Nucleus accumbens (tissue), 56 donors: ENCODE measurements around the gene RTBDN.
A peak's percentile ranks its signal among the peaks of the same experiment; 100 is the strongest.
"Not testable (repeated sequence)": the region's sequence is repeated elsewhere in the genome, so short reads cannot be mapped to it uniquely, and the experiment has no call there.

Source experiments
- DNase-seq, 56 donors: peaks; one replicate each; lab custom pipeline; 2025; lab: John Stamatoyannopoulos, UW

Gene RTBDN

GRCh38 chr19:12858041-12858928 lies 23.9 kb upstream of the RTBDN start:
- DNase-seq, result no peak

- DNase-seq, result no peak
Measured at GRCh38 chr19:12856653-12857052, 22.3 kb upstream of the RTBDN start.

- peak in 51 of 56 donors; percentile 6 to 91 (median 66) for DNase-seq
Measured at GRCh38 chr19:12847159-12848139, 13.1 kb upstream of the RTBDN start.

- not testable (repeated sequence) for DNase-seq
Measured at GRCh38 chr19:12846613-12847012, 12.2 kb upstream of the RTBDN start.

- no peak for DNase-seq
Measured at GRCh38 chr19:12843999-12844732, 9.8 kb upstream of the RTBDN start.

- DNase-seq, result no peak
Measured at GRCh38 chr19:12843328-12843727, 8.9 kb upstream of the RTBDN start.

GRCh38 chr19:12842511-12842910 lies 8.1 kb upstream of the RTBDN start:
- DNase-seq, result no peak

- peak in 12 of 56 donors; percentile 4 to 55 (median 22) for DNase-seq
Measured at GRCh38 chr19:12841094-12841493, 6.7 kb upstream of the RTBDN start.

- DNase-seq, result peak in 17 of 56 donors; percentile 6 to 70 (median 18)
Measured at GRCh38 chr19:12840091-12841079, 6.0 kb upstream of the RTBDN start.

GRCh38 chr19:12838886-12839756 lies 4.7 kb upstream of the RTBDN start:
- peak in 1 of 56 donors; percentile 6 for DNase-seq

- peak in 17 of 56 donors; percentile 5 to 55 (median 22) for DNase-seq
Measured at GRCh38 chr19:12838182-12838885, 4.0 kb upstream of the RTBDN start, which contains the start of gene MAST1. Gene MAST1, plus strand, starts transcription at chr19:12838515. Its CDS starts 58 bp downstream, at chr19:12838573.

GRCh38 chr19:12837225-12837624 lies 2.8 kb upstream of the RTBDN start:
- peak in 4 of 56 donors; percentile 11 to 15 (median 14) for DNase-seq

GRCh38 chr19:12836529-12836863 lies 2.1 kb upstream of the RTBDN start:
- no peak for DNase-seq

- peak in 4 of 56 donors; percentile 6 to 39 (median 16) for DNase-seq
Measured at GRCh38 chr19:12834976-12835757, 788 bp upstream of the RTBDN start.

- DNase-seq, result peak in 6 of 56 donors; percentile 6 to 44 (median 12)
Measured at GRCh38 chr19:12833738-12834565, 427 bp downstream of the RTBDN start.

- no peak for DNase-seq
Measured at GRCh38 chr19:12833418-12833737, 1.0 kb downstream of the RTBDN start.
